HepG2 (cell line): ENCODE data around the gene CDH2. TPM values are rescaled to one million over a fixed set of nuclear protein-coding genes. Genes with fewer than 3 reads are reported as not detected.

Experiments
- ATAC-seq: fragments of 200-7000 bp; cut with Tn5 transposase; 3 replicates; pipeline ENCODE4 v1.9.1; 2020; ENCODE audit warnings: mild to moderate bottlenecking, moderate library complexity
- BruUV-seq: library from RNA; stranded (reverse); fragments of 400-500 nt; replicated peaks from 2 replicates; lab custom pipeline; 2021; lab: Mats Ljungman, UMichigan
- CTCF ChIA-PET: fragments of 300-600 bp; formaldehyde crosslinking; extraction: SDS; loops from one replicate; lab custom pipeline; 2021; ENCODE audit warnings: low total read pairs, inconsistent platforms, low intra/inter-chr PET ratio; lab: Yijun Ruan, JAX
- POLR2A ChIA-PET: fragments of 350-600 bp; sonication (Branson Sonifier 250); formaldehyde crosslinking; loops from one replicate; lab custom pipeline; 2020; ENCODE audit warnings: antibody characterized with exemption, inconsistent platforms; lab: Yijun Ruan, JAX
- DNase-seq: peaks from one replicate; pipeline ENCODE4 v3.0.0-alpha.2; 2015; ENCODE audit warnings: low spot score
- FAIRE-seq: peaks from 3 replicates; lab custom pipeline; 2011; peaks lifted over from hg19 to GRCh38; lab: Jason Lieb, UNC
- H2AFZ ChIP-seq: one replicate; pipeline ENCODE4 v1.6.1; 2011; ENCODE audit warnings: low read length, inconsistent platforms
- H3K27ac ChIP-seq: fragments of 300-600 bp; 3 replicates; pipeline ENCODE4 v1.8.0; 2011; ENCODE audit warnings: mixed run types, mild to moderate bottlenecking, mixed read lengths, low read length, inconsistent platforms; ENCODE audit not compliant: insufficient read depth; ENCODE audit errors: extremely low read length
- H3K27me3 ChIP-seq, 2 experiments: fragments of 200-600 bp in 1 of 2; 2 replicates in 1 of 2; 3 replicates in 1 of 2; pipeline versions ENCODE4 v1.6.0 to v1.8.0; 2011; ENCODE audit warnings: low read length in 2 of 2, mild to moderate bottlenecking in 2 of 2, moderate library complexity in 2 of 2, inconsistent platforms in 1 of 2; ENCODE audit not compliant: insufficient read depth in 2 of 2, control insufficient read depth in 1 of 2
- H3K36me3 ChIP-seq, 2 experiments: fragments of 200-600 bp in 1 of 2; replicated peaks in 1 of 2; 2 replicates in 1 of 2; 3 replicates in 1 of 2; pipeline versions ENCODE4 v1.5.1 to v1.8.0; 2011; ENCODE audit warnings: low read length in 2 of 2, inconsistent platforms in 1 of 2; ENCODE audit not compliant: insufficient read depth in 2 of 2, control insufficient read depth in 1 of 2
- H3K4me1 ChIP-seq: 2 replicates; pipeline ENCODE4 v1.5.1; 2012; ENCODE audit warnings: low read length, inconsistent platforms; ENCODE audit not compliant: insufficient read depth
- H3K4me2 ChIP-seq: 2 replicates; pipeline ENCODE4 v1.6.0; 2011; ENCODE audit warnings: low read depth, low read length, inconsistent platforms
- H3K4me3 ChIP-seq, 3 experiments: fragments of 200-600 bp in 1 of 3; sonication (generic), shearing (Covaris generic) in 1 of 3; replicated peaks in 1 of 3; 2 replicates each; pipeline ENCODE4 v1.5.1; 2011 to 2016; ENCODE audit warnings: low read length in 3 of 3, inconsistent platforms in 2 of 3, low read depth in 2 of 3, mild to moderate bottlenecking in 2 of 3, control low read depth in 1 of 3, mixed read lengths in 1 of 3; ENCODE audit not compliant: insufficient read depth in 1 of 3
- H3K79me2 ChIP-seq: one replicate; pipeline ENCODE4 v1.6.1; 2011; ENCODE audit warnings: low read length, inconsistent platforms; ENCODE audit not compliant: insufficient read depth
- H3K9ac ChIP-seq: 2 replicates; pipeline ENCODE4 v1.6.0; 2011; ENCODE audit warnings: mild to moderate bottlenecking, low read depth, low read length, inconsistent platforms; ENCODE audit not compliant: insufficient read depth
- H3K9me3 ChIP-seq: 2 replicates; pipeline ENCODE4 v1.5.1; 2012; ENCODE audit warnings: mild to moderate bottlenecking, low read length
- H4K20me1 ChIP-seq: 2 replicates; pipeline ENCODE4 v1.6.0; 2011; ENCODE audit warnings: inconsistent platforms, mild to moderate bottlenecking, low read length, moderate library complexity; ENCODE audit not compliant: insufficient read depth
- ATM ChIP-seq: fragments of 450-650 bp; IDR thresholded peaks from 2 replicates; pipeline ENCODE4 v1.7.1; 2017; ENCODE audit warnings: mild to moderate bottlenecking, borderline replicate concordance
- BCL3 ChIP-seq: sonication (generic); formaldehyde crosslinking; IDR thresholded peaks from 2 replicates; pipeline ENCODE4 v1.5.1; 2020; ENCODE audit warnings: mild to moderate bottlenecking, missing genetic modification reagents, moderate library complexity
- EHMT2 ChIP-seq: fragments of 200-600 bp; sonication (generic); IDR thresholded peaks from 2 replicates; pipeline ENCODE4 v1.7.0; 2017; ENCODE audit warnings: antibody characterized with exemption, low read depth, low read length, borderline replicate concordance
- FOXJ3 ChIP-seq: sonication (generic); formaldehyde crosslinking; IDR thresholded peaks from 2 replicates; pipeline ENCODE4 v1.4.0; 2020; ENCODE audit warnings: missing genetic modification reagents, mild to moderate bottlenecking, borderline replicate concordance
- KLF16 ChIP-seq, 2 experiments: sonication (generic) in 1 of 2; formaldehyde crosslinking in 1 of 2; IDR thresholded peaks; 2 replicates each; pipeline versions ENCODE4 v1.6.1 to v1.8.0; 2016 to 2023; ENCODE audit warnings: missing genetic modification reagents in 2 of 2, missing compliant biosample characterization in 1 of 2
- NFE2L2 ChIP-seq: fragments of 150-350 bp; IDR thresholded peaks from 2 replicates; pipeline ENCODE4 v1.6.1; 2014; ENCODE audit warnings: low read length
- ZNF883 ChIP-seq: sonication (generic); formaldehyde crosslinking; IDR thresholded peaks from 2 replicates; pipeline ENCODE4 v1.5.1; 2020; ENCODE audit warnings: mild to moderate bottlenecking, missing genetic modification reagents; ENCODE audit errors: not compliant biosample characterization
- WGBS: methylation state at CpG from one replicate; pipeline ENCODE4 v1.1.6; 2017; ENCODE audit warnings: low lambda C conversion rate; 5-methylcytosine and 5-hydroxymethylcytosine counted together
- in situ Hi-C: cut with HindIII; loops from 2 replicates; pipeline ENCODE4 v1.10.0; 2017; ENCODE audit warnings: low pct_unique_long_range_greater_than_20kb; ENCODE audit not compliant: extremely low pct_ligation_motif_present
- intact Hi-C: fragments of 100-400 bp; cut with micrococcal nuclease; formaldehyde crosslinking; loops from one replicate; pipeline ENCODE4 v1.10.0; 2022; ENCODE audit not compliant: unreplicated experiment
- polyA plus RNA-seq, 8 experiments: library from polyadenylated mRNA; depleted of rRNA in 3 of 8; stranded (reverse) in 7 of 8; unstranded in 1 of 8; fragments of >200 nt; fragmentation: Illumina TruSeq in 4 of 8; extraction: Trizol in 4 of 8; gene quantifications; 2 replicates each; pipeline versions ENCODE4 v1.2.1 to v1.2.3, GENCODE V29; 2011 to 2016; ENCODE audit warnings: low read depth in 4 of 8, missing spikeins in 1 of 8, mixed read lengths in 1 of 8; ENCODE audit not compliant: insufficient read depth in 1 of 8
- total RNA-seq, 5 experiments: library from RNA; depleted of rRNA; stranded (reverse); fragments of >200 nt; fragmentation: Illumina TruSeq; extraction: Trizol; gene quantifications; 2 replicates each; pipeline ENCODE4 v1.2.3, GENCODE V29; 2016; ENCODE audit warnings: low read depth in 1 of 5
- TF ChIP-seq, protein P1 (sequence below): sonication (generic); formaldehyde crosslinking; conservative IDR thresholded peaks from 2 replicates; pipeline ENCODE4 v1.8.1; 2023; ENCODE audit warnings: missing genetic modification reagents

The CDH2 gene
- total and polyA plus RNA-seq, 2 of the 13 experiments (the other 11 are each of a cell fraction or from before 2014, with no cell fraction given) = 18.6 to 36.1 TPM

DNA sequence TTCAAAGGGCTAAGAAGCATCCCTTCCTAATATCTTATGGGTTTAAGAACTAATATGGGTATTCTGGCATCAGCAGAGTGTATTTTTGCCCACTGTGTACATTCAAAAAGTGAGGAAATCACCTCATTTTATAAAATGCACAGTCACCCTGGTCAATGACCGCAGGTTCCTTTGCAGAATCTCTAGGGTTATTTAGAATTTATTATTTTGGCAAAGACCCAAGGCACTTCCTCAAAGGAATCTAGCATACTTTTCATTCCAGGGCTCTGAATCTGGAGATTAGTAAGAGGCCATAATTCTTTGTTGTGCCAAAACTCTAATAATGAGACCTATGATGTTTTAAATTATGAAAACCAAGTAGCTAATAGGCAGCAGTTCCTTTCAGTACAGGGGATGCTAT lies 27.2 kb upstream of the CDH2 start:
- no peaks in the 10 kb centered on the region for H3K79me2 ChIP-seq
- no peaks in the 10 kb centered on the region for H4K20me1 ChIP-seq
- BruUV-seq = no TSS peak
- H3K4me1 ChIP-seq = no peaks in the 10 kb centered on the region
- H3K4me3 ChIP-seq = no peak overlapping the region
- CTCF ChIA-PET = no interaction called here
- H2AFZ ChIP-seq = no peak overlapping the region
- in situ Hi-C loops (no loop called here), intact Hi-C loops (no loop called here)
- FAIRE-seq (no peak), DNase-seq (no peak), ATAC-seq (no peak)
- POLR2A ChIA-PET = no interaction called here
- H3K9me3 ChIP-seq = no peaks in the 10 kb centered on the region
- no peak overlapping the region for H3K27ac ChIP-seq
- no peaks in the 10 kb centered on the region for H3K36me3 ChIP-seq
- TF ChIP-seq EHMT2 = no peak
- TF ChIP-seq NFE2L2 = peak; percentile 40
- no peak for TF ChIP-seq ZNF883 (CRISPR knock-in tag)
- TF ChIP-seq KLF16 (CRISPR knock-in tag; IDR thresholded peaks at IDR 0.05) = no peak
- TF ChIP-seq, all 625 proteins: peak for 1
- Histone ChIP-seq H3K27me3 (peaks cover 0 to 5% of the 10 kb centered on the region in 2 experiments; a peak in 1 of 5 replicates), H3K4me2 (no peak overlapping the region), H3K9ac (no peak overlapping the region)
- WGBS = 4% methylated on average over 1 of the region's 1 CpG

DNA sequence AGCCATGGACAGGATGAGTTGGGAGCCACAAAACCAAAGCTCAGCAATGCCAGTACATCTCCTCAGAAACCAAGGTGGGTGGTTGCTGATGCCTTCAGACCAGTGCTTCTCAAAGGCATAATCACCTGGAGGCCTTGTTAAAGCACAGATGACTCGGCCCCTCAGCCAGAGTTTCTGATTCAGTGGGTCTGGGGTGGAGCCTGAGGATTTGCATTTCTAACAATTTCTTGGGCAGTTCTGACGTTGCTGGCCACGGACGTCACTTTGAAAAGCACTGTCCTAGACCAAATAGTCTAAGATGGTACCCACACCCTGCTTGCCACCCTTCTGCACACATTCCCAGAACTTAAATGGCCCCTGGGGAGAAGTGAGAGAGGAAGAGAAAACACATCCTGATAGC lies 24.1 kb upstream of the CDH2 start:
- ATAC-seq = no peak
- H3K27me3 ChIP-seq = peaks cover 0 to 5% of the 10 kb centered on the region in 2 experiments; a peak in 1 of 5 replicates
- H4K20me1 ChIP-seq = no peaks in the 10 kb centered on the region
- ChIA-PET CTCF (no interaction called here), POLR2A (no interaction called here)
- no TSS peak for BruUV-seq
- 40% methylated on average over 3 of the region's 4 CpGs for WGBS
- no peaks in the 10 kb centered on the region for H3K9me3 ChIP-seq
- H3K4me2 ChIP-seq = no peak overlapping the region
- no peak overlapping the region for H2AFZ ChIP-seq
- H3K4me3 ChIP-seq = no peak overlapping the region
- H3K9ac ChIP-seq = no peak overlapping the region
- no peaks in the 10 kb centered on the region for H3K36me3 ChIP-seq
- H3K4me1 ChIP-seq = no peaks in the 10 kb centered on the region
- intact Hi-C loops (no loop called here), in situ Hi-C loops (no loop called here)
- no peak for TF ChIP-seq FOXJ3 (CRISPR knock-in tag)
- TF ChIP-seq ATM = no peak
- TF ChIP-seq, protein P1, sequence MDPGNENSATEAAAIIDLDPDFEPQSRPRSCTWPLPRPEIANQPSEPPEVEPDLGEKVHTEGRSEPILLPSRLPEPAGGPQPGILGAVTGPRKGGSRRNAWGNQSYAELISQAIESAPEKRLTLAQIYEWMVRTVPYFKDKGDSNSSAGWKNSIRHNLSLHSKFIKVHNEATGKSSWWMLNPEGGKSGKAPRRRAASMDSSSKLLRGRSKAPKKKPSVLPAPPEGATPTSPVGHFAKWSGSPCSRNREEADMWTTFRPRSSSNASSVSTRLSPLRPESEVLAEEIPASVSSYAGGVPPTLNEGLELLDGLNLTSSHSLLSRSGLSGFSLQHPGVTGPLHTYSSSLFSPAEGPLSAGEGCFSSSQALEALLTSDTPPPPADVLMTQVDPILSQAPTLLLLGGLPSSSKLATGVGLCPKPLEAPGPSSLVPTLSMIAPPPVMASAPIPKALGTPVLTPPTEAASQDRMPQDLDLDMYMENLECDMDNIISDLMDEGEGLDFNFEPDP = no peak
- no peak for TF ChIP-seq BCL3
- no peak for FAIRE-seq
- DNase-seq = no peak
- no peaks in the 10 kb centered on the region for H3K79me2 ChIP-seq
- no peak overlapping the region for H3K27ac ChIP-seq
